ENCODE measurements around the gene CYBA.

GRCh38 chr16:88630433-88630832 lies 20.4 kb downstream of the CYBA start:
- TF ChIP-seq POLR2A (IDR thresholded peaks at IDR 0.05; ENCODE audit: low read depth, low read length) (no peak), BHLHE40 (IDR thresholded peaks at IDR 0.05; ENCODE audit: low read depth, low read length) (no peak), MAFK (IDR thresholded peaks at IDR 0.05; ENCODE audit: low read depth, low read length) (no peak), CEBPB (IDR thresholded peaks at IDR 0.05; ENCODE audit: low read depth, low read length) (no peak), RAD21 (IDR thresholded peaks at IDR 0.05; ENCODE audit: low read length) (no peak), RCOR1 (IDR thresholded peaks at IDR 0.05; ENCODE audit: insufficient replicate concordance, low read length) (no peak), FOS (IDR thresholded peaks at IDR 0.05; ENCODE audit: low read depth, low read length) (no peak), SMC3 (IDR thresholded peaks at IDR 0.05; ENCODE audit: low read depth, low read length) (no peak), USF2 (IDR thresholded peaks at IDR 0.05; ENCODE audit: low read depth, low read length) (no peak), MAZ (IDR thresholded peaks at IDR 0.05; ENCODE audit: borderline replicate concordance, low read depth, low read length) (no peak)
- TF ChIP-seq, protein P1, sequence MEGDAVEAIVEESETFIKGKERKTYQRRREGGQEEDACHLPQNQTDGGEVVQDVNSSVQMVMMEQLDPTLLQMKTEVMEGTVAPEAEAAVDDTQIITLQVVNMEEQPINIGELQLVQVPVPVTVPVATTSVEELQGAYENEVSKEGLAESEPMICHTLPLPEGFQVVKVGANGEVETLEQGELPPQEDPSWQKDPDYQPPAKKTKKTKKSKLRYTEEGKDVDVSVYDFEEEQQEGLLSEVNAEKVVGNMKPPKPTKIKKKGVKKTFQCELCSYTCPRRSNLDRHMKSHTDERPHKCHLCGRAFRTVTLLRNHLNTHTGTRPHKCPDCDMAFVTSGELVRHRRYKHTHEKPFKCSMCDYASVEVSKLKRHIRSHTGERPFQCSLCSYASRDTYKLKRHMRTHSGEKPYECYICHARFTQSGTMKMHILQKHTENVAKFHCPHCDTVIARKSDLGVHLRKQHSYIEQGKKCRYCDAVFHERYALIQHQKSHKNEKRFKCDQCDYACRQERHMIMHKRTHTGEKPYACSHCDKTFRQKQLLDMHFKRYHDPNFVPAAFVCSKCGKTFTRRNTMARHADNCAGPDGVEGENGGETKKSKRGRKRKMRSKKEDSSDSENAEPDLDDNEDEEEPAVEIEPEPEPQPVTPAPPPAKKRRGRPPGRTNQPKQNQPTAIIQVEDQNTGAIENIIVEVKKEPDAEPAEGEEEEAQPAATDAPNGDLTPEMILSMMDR (conservative IDR thresholded peaks at IDR 0.05; ENCODE audit: low read depth, low read length) = no peak

Data from IMR-90 (cell line).